GM12873 (cell line): Measurements from ENCODE around the gene KIF26A.

Source experiments
- CTCF ChIP-seq: IDR thresholded peaks from 2 replicates; pipeline ENCODE4 v1.5.1; 2012; ENCODE audit warnings: low read depth, mild to moderate bottlenecking, moderate library complexity, low read length, control low read depth; ENCODE audit not compliant: insufficient read depth; ENCODE audit errors: missing control alignments

KIF26A gene

GRCh38 chr14:104112609-104113571, 25.5 kb upstream of the KIF26A start:
- no peak for TF ChIP-seq CTCF

GRCh38 chr14:104113631-104114420, 24.6 kb upstream of the KIF26A start:
- no peak for TF ChIP-seq CTCF

- TF ChIP-seq CTCF = no peak
Observed at GRCh38 chr14:104114421-104115130, 23.8 kb upstream of the KIF26A start.

DNA sequence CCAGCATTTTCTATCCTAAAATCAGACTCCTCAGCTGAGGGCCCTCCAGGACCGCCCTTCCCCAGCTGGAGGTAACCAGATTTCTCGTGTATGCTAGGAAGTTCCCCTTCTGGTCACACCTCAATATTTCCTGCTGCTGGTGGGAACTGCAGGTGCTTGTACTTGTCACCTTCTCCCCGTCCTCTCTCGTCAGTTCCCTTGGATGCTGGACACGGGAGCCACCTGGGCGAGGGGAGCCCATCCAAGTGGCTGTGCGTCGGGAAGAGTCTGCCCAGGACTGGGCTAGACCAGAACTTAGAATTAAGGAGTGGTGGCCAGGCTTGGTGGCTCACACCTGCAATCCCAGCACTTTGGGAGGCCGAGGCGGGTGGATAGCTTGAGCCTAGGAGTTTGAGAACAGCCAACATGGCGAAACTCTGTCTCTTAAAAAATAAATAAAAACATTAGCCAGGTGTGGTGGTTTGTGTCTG, 23.2 kb upstream of the KIF26A start:
- TF ChIP-seq CTCF = no peak

GRCh38 chr14:104115691-104116287, 22.6 kb upstream of the KIF26A start:
- no peak for TF ChIP-seq CTCF

- TF ChIP-seq CTCF = no peak
Observed at GRCh38 chr14:104116288-104116755, 22.1 kb upstream of the KIF26A start.
